WTC11 (cell line): Measurements from ENCODE around the gene MTM1. TPM values are rescaled to one million over a fixed set of nuclear protein-coding genes. Genes with fewer than 3 reads are reported as not detected.

Source experiments
- ATAC-seq: fragments of 200-7000 bp; cut with Tn5 transposase; 2 replicates; pipeline ENCODE4 v1.10.0; 2021; ENCODE audit warnings: mild to moderate bottlenecking, moderate library complexity
- CTCF ChIA-PET: fragments of 300-600 bp; sonication (Branson Sonifier 250); formaldehyde crosslinking; loops from one replicate; lab custom pipeline; 2021; ENCODE audit warnings: antibody characterized with exemption; lab: Charles Lee
- POLR2A ChIA-PET: fragments of 350-600 bp; sonication (Branson Sonifier 250); formaldehyde crosslinking; loops from one replicate; lab custom pipeline; 2021; ENCODE audit warnings: antibody characterized with exemption; lab: Charles Lee
- DNase-seq: peaks from one replicate; pipeline ENCODE4 v3.0.0; 2021; ENCODE audit warnings: low spot score
- H3K27ac Mint-ChIP-seq: 2 replicates; pipeline ENCODE4 v1.8.0; 2021; ENCODE audit warnings: mixed read lengths
- H3K27me3 Mint-ChIP-seq: 2 replicates; pipeline ENCODE4 v1.8.0; 2021; ENCODE audit warnings: low read depth, mild to moderate bottlenecking, moderate library complexity, mixed read lengths
- H3K36me3 Mint-ChIP-seq: 2 replicates; pipeline ENCODE4 v1.8.0; 2021; ENCODE audit warnings: mixed read lengths
- H3K4me1 Mint-ChIP-seq: 2 replicates; pipeline ENCODE4 v1.8.0; 2022; ENCODE audit warnings: mixed read lengths
- H3K4me3 Mint-ChIP-seq: 2 replicates; pipeline ENCODE4 v1.8.0; 2021; ENCODE audit warnings: mild to moderate bottlenecking, moderate library complexity, mixed read lengths
- H3K9me3 Mint-ChIP-seq: 2 replicates; pipeline ENCODE4 v1.8.0; 2021; ENCODE audit warnings: mixed read lengths
- CBFB ChIP-seq: sonication (generic); formaldehyde crosslinking; IDR thresholded peaks from 2 replicates; pipeline ENCODE4 v1.8.1; 2022; ENCODE audit warnings: mild to moderate bottlenecking, low read depth, missing genetic modification reagents
- ESRRA ChIP-seq: sonication (generic); formaldehyde crosslinking; IDR thresholded peaks from 2 replicates; pipeline ENCODE4 v1.8.1; 2022; ENCODE audit warnings: mild to moderate bottlenecking, missing genetic modification reagents, borderline replicate concordance
- MXD4 ChIP-seq: fragments of 250-450 bp; sonication (Bioruptor Pico); IDR thresholded peaks from 2 replicates; pipeline ENCODE4 v1.8.0; 2021; ENCODE audit warnings: mild to moderate bottlenecking, moderate library complexity, borderline replicate concordance
- NR1H2 ChIP-seq: sonication (generic); formaldehyde crosslinking; IDR thresholded peaks from 2 replicates; pipeline ENCODE4 v1.9.0; 2021; ENCODE audit warnings: mild to moderate bottlenecking, moderate library complexity, missing genetic modification reagents
- RELA ChIP-seq: sonication (generic); formaldehyde crosslinking; IDR thresholded peaks from 2 replicates; pipeline ENCODE4 v1.8.1; 2022; ENCODE audit warnings: missing genetic modification reagents, mild to moderate bottlenecking, borderline replicate concordance
- SMAD3 ChIP-seq: sonication (generic); formaldehyde crosslinking; IDR thresholded peaks from 2 replicates; pipeline ENCODE4 v1.8.0; 2022; ENCODE audit warnings: missing genetic modification reagents, mild to moderate bottlenecking, borderline replicate concordance
- ZBTB21 ChIP-seq: sonication (generic); formaldehyde crosslinking; IDR thresholded peaks from 2 replicates; pipeline ENCODE4 v1.8.1; 2023; ENCODE audit warnings: mild to moderate bottlenecking, missing genetic modification reagents, borderline replicate concordance
- ZNF219 ChIP-seq: sonication (generic); formaldehyde crosslinking; IDR thresholded peaks from 2 replicates; pipeline ENCODE4 v1.8.0; 2023; ENCODE audit warnings: missing genetic modification reagents, mild to moderate bottlenecking, borderline replicate concordance
- total RNA-seq: library from RNA; stranded (reverse); gene quantifications from 3 replicates; pipeline ENCODE4 v1.2.3, GENCODE V29; 2021
- TF ChIP-seq, protein P1 (sequence below): sonication (generic); formaldehyde crosslinking; IDR thresholded peaks from 2 replicates; pipeline ENCODE4 v1.8.1; 2022; ENCODE audit warnings: mild to moderate bottlenecking, moderate library complexity, missing genetic modification reagents
- TF ChIP-seq, protein P2 (sequence below): sonication (generic); formaldehyde crosslinking; IDR thresholded peaks from 2 replicates; pipeline ENCODE4 v1.8.1; 2023; ENCODE audit warnings: mild to moderate bottlenecking, missing genetic modification reagents, borderline replicate concordance
- TF ChIP-seq, protein P3 (sequence below): sonication (generic); formaldehyde crosslinking; IDR thresholded peaks from 2 replicates; pipeline ENCODE4 v1.8.1; 2022; ENCODE audit warnings: low read depth, mild to moderate bottlenecking, moderate library complexity, missing genetic modification reagents, borderline replicate concordance
- TF ChIP-seq, protein P4 (sequence below): sonication (generic); formaldehyde crosslinking; IDR thresholded peaks from 2 replicates; pipeline ENCODE4 v1.8.1; 2023; ENCODE audit warnings: mild to moderate bottlenecking, moderate library complexity, missing genetic modification reagents
- TF ChIP-seq, protein P5 (sequence below): sonication (generic); formaldehyde crosslinking; conservative IDR thresholded peaks from 2 replicates; pipeline ENCODE4 v1.8.1; 2022; ENCODE audit warnings: mild to moderate bottlenecking, missing genetic modification reagents
- TF ChIP-seq, protein P6 (sequence below): sonication (generic); formaldehyde crosslinking; IDR thresholded peaks from 2 replicates; pipeline ENCODE4 v1.8.0; 2022; ENCODE audit warnings: mild to moderate bottlenecking, missing genetic modification reagents
- TF ChIP-seq, protein P7 (sequence below): sonication (generic); formaldehyde crosslinking; IDR thresholded peaks from 2 replicates; pipeline ENCODE4 v1.8.1; 2022; ENCODE audit warnings: low read depth, missing genetic modification reagents, borderline replicate concordance

The MTM1 gene
- total RNA-seq, 1 experiment from 2014 or later, result 10.4 TPM

DNA sequence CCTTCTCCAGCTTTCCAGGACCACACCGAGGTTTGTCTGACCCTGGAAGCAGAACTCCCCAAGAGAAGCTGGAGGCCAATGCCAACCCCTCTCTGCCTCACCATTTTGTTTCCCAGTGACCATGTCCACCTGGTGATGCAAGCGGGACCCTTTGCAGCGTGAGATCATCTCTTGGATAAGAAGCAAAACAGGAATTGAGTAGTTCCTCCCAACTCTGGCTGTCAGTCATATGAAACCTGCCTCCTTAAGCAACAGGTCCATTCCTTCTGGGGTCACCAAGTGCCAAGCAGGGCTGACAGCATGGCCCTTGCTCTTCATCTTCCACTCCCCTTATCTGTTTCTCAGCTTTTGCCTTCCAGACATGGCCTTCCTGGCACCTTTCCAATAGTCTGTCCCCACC, 41.3 kb upstream of the MTM1 start:
- H3K36me3 Mint-ChIP-seq, result no peaks in the 10 kb centered on the region
- H3K9me3 Mint-ChIP-seq, result peaks cover 6% of the 10 kb centered on the region; the same call in 1 of the 2 replicates
- CTCF ChIA-PET, result no interaction called here
- TF ChIP-seq RELA (CRISPR knock-in tag) (no peak), SMAD3 (CRISPR knock-in tag) (no peak), MXD4 (CRISPR knock-in tag) (no peak), CBFB (CRISPR knock-in tag) (no peak), ZNF219 (CRISPR knock-in tag) (no peak), NR1H2 (no peak), ZBTB21 (CRISPR knock-in tag) (no peak), ESRRA (CRISPR knock-in tag) (no peak)
- TF ChIP-seq, protein P1, sequence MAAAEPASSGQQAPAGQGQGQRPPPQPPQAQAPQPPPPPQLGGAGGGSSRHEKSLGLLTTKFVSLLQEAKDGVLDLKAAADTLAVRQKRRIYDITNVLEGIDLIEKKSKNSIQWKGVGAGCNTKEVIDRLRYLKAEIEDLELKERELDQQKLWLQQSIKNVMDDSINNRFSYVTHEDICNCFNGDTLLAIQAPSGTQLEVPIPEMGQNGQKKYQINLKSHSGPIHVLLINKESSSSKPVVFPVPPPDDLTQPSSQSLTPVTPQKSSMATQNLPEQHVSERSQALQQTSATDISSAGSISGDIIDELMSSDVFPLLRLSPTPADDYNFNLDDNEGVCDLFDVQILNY (CRISPR knock-in tag), result no peak
- TF ChIP-seq, protein P2, sequence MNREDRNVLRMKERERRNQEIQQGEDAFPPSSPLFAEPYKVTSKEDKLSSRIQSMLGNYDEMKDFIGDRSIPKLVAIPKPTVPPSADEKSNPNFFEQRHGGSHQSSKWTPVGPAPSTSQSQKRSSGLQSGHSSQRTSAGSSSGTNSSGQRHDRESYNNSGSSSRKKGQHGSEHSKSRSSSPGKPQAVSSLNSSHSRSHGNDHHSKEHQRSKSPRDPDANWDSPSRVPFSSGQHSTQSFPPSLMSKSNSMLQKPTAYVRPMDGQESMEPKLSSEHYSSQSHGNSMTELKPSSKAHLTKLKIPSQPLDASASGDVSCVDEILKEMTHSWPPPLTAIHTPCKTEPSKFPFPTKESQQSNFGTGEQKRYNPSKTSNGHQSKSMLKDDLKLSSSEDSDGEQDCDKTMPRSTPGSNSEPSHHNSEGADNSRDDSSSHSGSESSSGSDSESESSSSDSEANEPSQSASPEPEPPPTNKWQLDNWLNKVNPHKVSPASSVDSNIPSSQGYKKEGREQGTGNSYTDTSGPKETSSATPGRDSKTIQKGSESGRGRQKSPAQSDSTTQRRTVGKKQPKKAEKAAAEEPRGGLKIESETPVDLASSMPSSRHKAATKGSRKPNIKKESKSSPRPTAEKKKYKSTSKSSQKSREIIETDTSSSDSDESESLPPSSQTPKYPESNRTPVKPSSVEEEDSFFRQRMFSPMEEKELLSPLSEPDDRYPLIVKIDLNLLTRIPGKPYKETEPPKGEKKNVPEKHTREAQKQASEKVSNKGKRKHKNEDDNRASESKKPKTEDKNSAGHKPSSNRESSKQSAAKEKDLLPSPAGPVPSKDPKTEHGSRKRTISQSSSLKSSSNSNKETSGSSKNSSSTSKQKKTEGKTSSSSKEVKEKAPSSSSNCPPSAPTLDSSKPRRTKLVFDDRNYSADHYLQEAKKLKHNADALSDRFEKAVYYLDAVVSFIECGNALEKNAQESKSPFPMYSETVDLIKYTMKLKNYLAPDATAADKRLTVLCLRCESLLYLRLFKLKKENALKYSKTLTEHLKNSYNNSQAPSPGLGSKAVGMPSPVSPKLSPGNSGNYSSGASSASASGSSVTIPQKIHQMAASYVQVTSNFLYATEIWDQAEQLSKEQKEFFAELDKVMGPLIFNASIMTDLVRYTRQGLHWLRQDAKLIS (CRISPR knock-in tag), result no peak
- TF ChIP-seq, protein P3, sequence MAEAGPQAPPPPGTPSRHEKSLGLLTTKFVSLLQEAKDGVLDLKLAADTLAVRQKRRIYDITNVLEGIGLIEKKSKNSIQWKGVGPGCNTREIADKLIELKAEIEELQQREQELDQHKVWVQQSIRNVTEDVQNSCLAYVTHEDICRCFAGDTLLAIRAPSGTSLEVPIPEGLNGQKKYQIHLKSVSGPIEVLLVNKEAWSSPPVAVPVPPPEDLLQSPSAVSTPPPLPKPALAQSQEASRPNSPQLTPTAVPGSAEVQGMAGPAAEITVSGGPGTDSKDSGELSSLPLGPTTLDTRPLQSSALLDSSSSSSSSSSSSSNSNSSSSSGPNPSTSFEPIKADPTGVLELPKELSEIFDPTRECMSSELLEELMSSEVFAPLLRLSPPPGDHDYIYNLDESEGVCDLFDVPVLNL, result no peak
- TF ChIP-seq, protein P4, sequence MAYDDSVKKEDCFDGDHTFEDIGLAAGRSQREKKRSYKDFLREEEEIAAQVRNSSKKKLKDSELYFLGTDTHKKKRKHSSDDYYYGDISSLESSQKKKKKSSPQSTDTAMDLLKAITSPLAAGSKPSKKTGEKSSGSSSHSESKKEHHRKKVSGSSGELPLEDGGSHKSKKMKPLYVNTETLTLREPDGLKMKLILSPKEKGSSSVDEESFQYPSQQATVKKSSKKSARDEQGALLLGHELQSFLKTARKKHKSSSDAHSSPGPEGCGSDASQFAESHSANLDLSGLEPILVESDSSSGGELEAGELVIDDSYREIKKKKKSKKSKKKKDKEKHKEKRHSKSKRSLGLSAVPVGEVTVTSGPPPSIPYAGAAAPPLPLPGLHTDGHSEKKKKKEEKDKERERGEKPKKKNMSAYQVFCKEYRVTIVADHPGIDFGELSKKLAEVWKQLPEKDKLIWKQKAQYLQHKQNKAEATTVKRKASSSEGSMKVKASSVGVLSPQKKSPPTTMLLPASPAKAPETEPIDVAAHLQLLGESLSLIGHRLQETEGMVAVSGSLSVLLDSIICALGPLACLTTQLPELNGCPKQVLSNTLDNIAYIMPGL (CRISPR knock-in tag), result no peak
- TF ChIP-seq, protein P5, sequence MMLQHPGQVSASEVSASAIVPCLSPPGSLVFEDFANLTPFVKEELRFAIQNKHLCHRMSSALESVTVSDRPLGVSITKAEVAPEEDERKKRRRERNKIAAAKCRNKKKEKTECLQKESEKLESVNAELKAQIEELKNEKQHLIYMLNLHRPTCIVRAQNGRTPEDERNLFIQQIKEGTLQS (CRISPR knock-in tag), result no peak
- TF ChIP-seq, protein P6, sequence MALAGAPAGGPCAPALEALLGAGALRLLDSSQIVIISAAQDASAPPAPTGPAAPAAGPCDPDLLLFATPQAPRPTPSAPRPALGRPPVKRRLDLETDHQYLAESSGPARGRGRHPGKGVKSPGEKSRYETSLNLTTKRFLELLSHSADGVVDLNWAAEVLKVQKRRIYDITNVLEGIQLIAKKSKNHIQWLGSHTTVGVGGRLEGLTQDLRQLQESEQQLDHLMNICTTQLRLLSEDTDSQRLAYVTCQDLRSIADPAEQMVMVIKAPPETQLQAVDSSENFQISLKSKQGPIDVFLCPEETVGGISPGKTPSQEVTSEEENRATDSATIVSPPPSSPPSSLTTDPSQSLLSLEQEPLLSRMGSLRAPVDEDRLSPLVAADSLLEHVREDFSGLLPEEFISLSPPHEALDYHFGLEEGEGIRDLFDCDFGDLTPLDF (CRISPR knock-in tag), result no peak
- TF ChIP-seq, protein P7, sequence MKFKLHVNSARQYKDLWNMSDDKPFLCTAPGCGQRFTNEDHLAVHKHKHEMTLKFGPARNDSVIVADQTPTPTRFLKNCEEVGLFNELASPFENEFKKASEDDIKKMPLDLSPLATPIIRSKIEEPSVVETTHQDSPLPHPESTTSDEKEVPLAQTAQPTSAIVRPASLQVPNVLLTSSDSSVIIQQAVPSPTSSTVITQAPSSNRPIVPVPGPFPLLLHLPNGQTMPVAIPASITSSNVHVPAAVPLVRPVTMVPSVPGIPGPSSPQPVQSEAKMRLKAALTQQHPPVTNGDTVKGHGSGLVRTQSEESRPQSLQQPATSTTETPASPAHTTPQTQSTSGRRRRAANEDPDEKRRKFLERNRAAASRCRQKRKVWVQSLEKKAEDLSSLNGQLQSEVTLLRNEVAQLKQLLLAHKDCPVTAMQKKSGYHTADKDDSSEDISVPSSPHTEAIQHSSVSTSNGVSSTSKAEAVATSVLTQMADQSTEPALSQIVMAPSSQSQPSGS (CRISPR knock-in tag), result no peak
- TF ChIP-seq, all 79 proteins: peak for 0
- POLR2A ChIA-PET, result no interaction called here
- ATAC-seq, result no peak
- H3K27me3 Mint-ChIP-seq, result no peaks in the 10 kb centered on the region
- no peak overlapping the region for H3K27ac Mint-ChIP-seq
- peaks cover 9% of the 10 kb centered on the region for H3K4me1 Mint-ChIP-seq
- no peak for DNase-seq
- no peak overlapping the region for H3K4me3 Mint-ChIP-seq
